Measurements from ENCODE around the gene P3H1.
"Not testable (repeated sequence)": the region's sequence is repeated elsewhere in the genome, so short reads cannot be mapped to it uniquely, and the experiment has no call there.

Gene P3H1

DNA sequence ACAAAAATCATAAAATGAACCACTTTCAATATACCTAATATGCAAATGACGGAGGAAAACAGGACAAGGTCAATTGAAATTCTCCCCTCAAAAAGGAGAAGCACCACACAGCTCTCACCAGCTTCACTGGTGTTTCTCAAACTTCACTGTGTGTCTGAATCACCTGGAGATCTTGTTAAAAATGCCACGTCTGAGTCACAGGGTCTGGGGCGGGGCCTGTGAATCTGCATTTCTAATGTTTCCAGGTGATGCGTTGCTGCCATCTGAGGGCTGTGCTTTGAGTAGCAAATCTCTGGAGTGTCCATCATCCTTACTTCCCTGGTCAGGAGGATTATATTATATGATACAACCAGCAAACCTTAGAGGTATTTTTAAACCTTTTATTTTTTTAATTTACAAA, 35.8 kb downstream of the P3H1 start:
- no peak for DNase-seq (ENCODE audit: low read depth)

DNA sequence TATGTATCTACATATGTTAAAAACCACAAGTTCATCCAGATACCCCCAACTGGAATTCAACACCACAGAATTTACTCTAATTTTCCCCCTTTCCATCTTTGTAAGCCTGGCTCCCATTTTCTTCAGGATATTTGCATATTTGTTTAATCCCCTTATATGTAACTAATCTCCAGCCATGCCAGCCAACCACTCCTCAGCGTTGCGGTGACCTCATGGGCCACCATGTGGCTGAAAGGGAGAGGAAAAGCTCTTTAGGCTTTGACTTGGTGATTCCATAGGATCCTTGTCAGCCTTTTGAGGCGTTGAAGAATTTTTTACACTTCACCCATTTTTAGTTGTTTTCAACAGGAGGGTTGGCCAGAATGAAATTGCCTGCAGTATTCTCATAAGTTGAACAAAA, 36.8 kb downstream of the P3H1 start:
- no peak for DNase-seq (ENCODE audit: low read depth)

DNA sequence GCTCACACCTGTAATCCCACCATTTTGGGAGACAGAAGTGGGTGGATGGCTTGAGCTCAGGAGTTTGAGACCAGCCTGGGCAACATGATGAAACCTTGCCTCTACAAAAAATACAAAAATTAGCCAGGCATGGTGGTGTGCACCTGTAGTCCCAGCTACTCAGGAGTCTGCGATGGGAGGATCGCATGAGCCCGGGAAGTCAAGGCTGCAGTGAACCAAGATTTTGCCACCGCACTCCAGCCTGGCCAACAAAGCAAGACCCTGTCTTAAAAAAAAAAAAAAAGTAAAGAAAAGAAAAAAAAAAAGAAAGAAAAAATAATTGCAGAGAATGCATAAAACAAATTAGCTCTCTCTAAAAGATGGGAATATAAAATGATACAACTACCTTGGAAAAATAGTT, 41.0 kb downstream of the P3H1 start:
- DNase-seq (ENCODE audit: low read depth) = not testable (repeated sequence)

DNA sequence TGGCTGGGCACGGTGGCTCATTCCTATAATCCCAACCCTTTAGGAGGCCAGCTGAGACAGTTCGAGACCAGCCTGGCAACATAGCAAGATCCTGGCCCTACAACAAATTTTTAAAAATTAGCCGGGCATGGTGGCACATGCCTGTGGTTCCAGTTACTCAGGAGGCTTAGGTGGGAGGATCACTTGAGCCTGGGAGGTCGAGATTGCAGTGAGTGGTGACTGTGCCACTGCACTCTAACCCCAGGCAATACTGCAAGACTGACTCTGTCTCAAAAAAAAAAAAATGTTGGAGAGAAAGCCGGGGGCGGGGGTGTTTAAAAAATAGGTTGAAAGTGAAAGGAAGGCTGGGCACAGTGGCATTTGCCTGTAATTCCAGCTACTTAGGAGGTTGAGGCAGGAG, 43.3 kb downstream of the P3H1 start:
- no peak for DNase-seq (ENCODE audit: low read depth)

GRCh38 chr1:42722403-42722802, 44.4 kb downstream of the P3H1 start:
- not testable (repeated sequence) for DNase-seq (ENCODE audit: low read depth)

DNA sequence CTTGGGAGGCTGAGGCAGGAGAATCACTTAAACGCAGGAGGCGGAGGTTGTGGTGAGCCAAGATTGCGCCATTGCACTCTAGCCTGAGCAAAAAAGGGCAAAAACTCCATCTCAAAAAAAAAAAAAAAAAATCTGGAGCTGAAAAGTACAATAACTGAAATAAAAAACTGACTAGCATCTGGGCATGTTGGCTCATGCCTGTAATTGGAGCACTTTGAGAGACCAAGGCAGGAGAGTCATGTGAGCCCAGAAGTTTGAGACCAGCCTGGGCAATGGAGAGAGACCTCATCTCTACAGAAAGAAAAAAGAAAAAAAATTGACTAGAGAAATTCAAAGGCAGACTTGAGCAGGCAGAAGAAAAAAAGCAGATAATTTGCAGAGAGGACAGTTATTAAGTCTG, 44.9 kb downstream of the P3H1 start:
- DNase-seq (ENCODE audit: low read depth) = no peak

DNA sequence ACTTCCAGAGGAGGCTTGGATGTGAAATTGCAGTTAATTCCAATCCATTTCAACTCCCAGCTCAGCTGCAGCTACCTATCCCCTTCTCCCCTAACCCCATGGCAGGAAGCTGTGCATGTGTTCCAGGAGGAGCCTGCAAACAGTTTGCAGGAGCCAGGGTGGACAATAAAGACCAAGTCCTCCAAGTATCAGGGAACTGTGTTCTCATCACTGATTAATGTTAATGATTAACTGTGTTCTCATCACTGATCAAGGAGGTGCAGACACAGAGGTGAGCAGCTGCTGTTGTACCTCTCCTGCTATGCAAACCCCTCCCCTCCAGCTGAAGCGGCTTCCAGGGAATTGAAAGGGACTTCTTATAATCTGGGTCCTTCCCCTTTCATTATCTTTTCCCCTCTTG, 46.0 kb downstream of the P3H1 start:
- no peak for DNase-seq (ENCODE audit: low read depth)

DNA sequence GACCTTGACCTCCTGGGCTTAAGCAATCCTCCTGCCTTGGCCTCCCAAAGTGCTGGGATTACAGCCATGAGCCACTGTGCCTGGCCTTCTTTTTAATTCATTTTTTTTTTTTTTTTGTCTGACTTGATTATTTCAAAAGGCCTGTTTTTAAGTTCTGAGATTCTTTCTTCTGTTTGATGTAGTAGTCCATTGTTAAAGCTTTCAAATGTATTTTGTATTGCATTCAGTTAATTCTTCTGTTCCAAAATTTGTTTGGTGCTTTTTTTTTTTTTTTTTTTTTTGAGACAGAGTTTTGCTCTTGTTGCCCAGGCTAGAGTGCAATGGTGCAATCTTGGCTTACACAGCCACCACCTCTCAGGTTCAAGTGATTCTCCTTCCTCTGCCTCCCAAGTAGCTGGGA, 52.4 kb downstream of the P3H1 start:
- not testable (repeated sequence) for DNase-seq (ENCODE audit: low read depth)

- DNase-seq (ENCODE audit: low read depth) = no peak
Observed at GRCh38 chr1:42713293-42713692, 53.5 kb downstream of the P3H1 start.

GRCh38 chr1:42712808-42713207, 54.0 kb downstream of the P3H1 start:
- not testable (repeated sequence) for DNase-seq (ENCODE audit: low read depth)

DNA sequence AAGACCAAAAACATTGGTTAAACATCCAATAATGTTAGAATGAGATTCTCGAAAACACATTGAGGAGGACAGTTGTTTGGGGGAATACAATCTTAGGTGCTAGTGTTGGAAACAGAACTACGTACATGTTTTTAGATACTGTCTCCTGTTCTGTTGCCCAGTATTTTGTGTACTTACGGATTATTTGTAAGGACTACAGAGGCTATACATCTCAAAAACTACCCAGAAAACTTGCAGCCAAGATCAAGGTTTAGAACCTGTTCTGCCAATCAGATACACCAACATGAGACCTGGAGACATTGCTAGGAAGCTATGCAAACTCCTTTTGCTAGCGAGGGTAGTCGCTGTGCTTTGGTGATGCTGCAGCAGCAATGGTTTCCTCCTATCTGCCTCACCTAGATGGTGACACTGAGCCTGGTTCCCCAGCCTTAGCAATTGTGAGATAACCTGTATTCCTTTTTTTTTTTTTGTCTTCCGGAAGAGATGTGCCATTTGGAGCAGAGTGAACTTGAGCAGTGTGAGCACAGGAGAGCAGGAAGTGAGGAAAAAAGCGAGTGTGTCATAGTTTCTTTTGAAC, 62.9 kb downstream of the P3H1 start:
- DNase-seq (ENCODE audit: low read depth) = no peak

- no peak for DNase-seq (ENCODE audit: low read depth)
Observed at GRCh38 chr1:42700006-42700405, 66.8 kb downstream of the P3H1 start.

DNA sequence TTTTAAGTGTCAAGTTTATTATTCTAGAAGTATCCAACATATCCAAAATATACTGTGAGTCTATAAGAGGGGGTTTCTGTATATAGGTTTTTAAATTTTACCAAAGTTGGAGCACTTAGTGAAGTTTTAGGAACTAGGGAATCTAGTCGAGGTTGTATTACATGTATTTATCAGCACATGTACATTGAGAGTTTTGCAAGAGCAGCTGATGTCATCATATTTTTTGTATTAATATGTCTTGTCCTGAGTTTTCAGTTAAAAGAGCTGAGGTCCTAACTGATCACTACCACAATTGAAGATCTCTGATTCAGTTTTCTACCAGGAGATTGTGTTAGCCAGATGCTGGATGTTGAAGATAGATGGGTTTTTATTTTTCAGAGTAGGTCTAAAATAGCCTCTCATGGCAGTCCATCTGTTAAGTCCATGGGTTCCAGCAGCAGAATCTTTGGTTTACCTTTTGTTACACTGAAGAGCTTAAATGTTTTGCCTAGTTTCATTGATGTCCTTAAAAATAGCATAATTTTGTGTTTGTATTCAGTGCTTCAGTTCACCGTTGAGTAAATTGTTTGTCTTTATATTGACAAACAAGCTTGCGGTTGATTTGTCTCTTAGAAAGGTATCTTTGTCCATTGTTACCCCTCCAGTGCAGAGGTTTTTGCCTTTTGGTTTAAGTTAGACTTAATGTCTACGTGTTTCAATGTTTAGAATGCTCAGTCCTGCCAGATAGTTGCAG, 68.6 kb downstream of the P3H1 start:
- no peak for DNase-seq (ENCODE audit: low read depth)
